NCI-H774 (cell line): ENCODE results near the gene ERBB4.
"Not testable (repeated sequence)": the region's sequence is repeated elsewhere in the genome, so short reads cannot be mapped to it uniquely, and the experiment has no call there.

ENCODE experiments used
- DNase-seq: peaks from one replicate; lab custom pipeline; 2025; lab: John Stamatoyannopoulos, UW

The ERBB4 gene

DNA sequence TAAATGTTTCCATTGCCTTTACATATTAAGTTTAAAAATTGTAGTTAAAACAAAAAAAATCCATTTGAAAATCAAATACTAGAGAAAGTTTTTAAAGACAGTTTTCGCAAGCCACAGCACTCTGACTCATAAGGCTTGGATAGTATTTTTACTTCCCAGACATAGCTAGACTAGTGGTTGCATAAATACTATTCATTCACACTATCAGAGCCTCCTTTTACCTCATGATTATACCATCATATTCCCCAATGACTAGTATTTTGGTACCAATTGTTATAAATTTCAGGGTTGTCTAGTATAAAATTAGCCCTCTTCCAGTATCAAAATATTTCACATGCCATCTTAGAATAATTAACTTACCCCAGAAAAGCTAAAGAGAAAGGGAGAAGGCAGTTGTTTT lies 393.5 kb downstream of the ERBB4 start:
- no peak for DNase-seq

DNA sequence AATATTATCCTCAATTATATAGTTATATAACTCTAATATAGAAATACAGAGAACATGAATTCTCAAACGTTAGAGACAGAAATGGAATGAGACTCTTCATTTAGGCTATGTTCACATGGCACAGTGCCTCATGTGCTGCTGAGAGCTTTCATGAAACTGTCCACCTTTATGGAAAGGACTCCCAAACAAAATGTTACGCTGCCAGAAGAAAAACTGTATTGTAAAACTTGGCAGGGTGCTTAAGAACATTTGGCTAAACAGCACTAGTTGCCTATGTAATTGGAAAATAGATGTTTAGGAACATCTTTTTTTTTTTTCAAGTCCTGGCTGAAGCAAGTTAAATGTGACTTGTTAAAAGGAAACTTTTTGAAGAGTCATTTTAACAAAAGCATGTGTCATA lies 396.0 kb downstream of the ERBB4 start:
- DNase-seq, result no peak

DNA sequence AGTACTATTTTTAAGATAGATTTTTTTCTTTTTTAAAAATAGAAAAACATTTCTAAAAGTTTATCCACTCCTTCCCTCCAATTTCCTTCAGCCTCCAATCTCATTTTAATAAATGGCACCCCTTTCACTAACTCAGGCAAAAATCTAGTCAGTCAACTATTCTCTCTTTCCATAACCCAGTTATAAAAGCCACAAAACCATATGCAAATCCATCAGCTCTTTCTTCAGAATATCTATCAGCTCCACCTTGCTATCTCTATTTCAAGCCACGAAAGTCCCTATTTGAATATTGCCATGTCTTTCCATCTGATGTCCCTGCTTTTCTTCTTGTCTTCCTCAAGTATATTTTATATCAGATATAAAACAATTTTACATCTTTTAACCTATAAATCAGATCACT lies 397.1 kb downstream of the ERBB4 start:
- no peak for DNase-seq

DNA sequence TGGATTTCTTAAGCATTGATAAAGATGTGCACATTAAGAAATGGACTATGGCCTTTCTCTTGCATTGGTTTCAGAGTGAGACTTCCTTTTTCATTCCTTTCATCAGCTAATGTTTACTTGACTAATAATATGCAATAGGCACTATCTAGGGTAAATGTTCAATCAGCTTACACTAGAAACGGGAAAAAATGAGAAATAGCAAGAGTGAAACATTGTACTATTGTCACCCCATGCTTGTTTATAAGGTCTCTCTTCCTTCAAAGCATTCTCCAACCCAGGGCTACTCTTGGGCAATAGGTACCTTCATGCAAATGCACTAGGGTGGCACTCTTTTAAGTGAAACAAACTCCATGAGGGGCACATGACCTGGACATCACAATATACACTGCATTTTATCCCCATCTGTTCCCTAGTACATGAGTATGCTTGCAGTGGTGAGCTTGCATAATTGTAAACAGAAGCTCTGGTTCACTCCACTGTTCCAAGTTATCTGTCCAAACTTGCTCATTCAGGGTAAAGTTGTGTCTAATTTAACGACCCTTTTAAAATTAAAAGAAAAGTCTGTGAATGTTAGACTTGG lies 402.3 kb downstream of the ERBB4 start:
- DNase-seq, result no peak

DNA sequence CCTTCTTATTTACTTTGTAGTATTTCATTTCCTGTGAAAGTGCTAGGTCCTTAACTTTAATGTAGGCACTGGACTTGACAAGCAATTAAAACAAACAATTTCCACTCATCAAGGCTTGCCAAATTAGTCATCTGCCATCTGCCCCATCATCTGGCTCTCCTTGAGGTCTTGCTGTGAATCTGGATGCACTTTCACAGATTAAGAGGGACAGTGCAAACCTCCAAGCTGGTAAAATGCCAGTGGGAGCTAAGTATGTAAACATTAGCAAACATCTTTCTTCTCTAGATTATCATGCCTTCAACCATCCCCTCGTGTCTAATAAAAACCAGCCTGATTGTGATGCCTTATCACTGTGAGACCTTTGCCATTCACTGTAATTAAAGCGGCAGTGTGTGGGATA lies 402.9 kb downstream of the ERBB4 start:
- DNase-seq, result peak; percentile 50

DNA sequence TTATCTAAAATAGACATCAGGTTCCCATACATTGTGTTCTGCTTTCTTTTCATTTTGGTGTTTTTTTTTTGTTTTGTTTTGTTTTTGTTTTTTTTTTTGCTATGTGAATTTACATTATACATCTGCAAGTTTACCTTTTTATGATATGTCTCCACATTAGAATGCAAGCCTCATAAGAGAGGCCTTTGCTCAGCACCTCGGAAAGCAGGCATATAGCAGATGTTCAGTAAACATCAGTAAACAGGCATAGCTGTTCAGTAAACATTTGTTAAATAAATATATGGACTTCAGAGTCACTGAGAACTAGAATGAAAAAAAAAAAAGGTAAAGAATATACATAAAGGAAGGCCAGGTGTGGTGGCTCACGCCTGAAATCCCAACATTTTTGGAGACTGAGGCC lies 405.3 kb downstream of the ERBB4 start:
- no peak for DNase-seq

DNA sequence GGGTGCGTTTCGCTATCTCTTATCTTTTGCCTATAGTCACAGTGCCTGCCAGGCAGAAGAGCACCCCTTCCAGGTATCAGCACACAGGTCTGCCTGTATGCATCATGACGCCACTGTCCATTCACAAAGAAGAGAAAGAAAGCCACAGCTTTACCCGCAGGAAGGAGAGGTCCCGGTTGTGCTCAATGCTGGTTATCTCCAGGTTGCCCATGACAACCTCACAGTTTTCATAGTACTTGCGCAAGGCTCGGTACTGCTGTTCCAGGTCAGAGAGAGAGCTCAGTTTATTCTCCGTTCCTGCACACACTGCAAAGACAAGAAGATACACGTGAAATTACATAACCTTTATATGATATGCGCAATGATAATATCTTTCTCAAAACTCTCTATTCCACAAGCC lies 414.0 kb downstream of the ERBB4 start:
- DNase-seq, result no peak

DNA sequence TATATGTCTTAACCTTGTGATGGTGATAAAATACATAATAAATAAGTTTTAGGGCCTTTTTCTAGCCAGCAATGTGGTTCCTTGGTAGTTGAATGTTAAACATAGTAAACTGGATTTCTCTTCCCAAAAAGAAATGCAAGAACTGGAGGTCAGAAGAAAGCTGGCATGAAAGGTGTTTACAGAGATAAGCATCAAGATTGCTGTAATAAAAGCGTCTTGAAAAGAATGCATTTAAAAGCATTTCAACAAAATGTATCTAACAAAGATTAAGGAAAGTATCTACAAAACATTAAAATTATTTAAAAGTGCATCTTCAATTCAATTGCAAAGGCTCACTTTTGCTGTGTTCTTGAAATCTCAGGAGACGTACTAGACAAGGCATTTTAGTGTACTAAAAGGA lies 419.0 kb downstream of the ERBB4 start:
- no peak for DNase-seq

DNA sequence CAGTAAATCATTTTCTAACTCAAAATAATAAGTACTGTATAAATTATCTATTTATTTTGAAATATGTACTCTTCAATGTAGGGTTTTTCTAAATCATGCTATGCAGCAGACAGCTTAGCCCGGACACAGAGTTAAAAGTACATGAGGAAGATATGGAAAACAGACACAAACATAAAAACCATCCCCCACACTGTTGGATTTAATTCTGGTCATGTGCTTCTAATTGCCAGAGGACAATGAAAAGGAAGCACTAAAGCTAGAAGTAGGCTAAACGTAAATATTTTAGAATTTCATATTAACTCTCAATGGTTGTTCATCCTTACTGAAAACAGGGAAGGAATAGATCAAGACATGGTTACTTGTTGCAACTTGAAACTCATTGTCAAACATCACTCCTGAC lies 420.7 kb downstream of the ERBB4 start:
- no peak for DNase-seq

DNA sequence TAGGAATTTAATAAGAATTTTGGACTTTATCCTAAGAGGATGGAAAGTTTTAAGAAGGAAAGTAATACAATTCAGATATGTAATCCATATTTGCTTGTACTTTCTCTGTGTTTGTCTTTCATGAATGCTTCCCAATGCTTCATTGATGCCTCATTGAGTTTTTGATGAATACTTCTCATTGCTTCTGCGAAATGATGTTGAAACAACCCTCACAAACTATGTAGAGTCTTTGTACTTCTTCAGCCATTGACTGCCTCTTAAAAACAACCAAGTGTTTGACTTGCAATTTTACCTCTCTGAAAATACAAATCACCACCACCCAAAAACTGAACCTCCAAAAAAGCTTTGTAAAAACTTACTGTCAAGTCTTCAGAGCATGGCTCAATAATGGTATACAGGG lies 424.1 kb downstream of the ERBB4 start:
- no peak for DNase-seq

DNA sequence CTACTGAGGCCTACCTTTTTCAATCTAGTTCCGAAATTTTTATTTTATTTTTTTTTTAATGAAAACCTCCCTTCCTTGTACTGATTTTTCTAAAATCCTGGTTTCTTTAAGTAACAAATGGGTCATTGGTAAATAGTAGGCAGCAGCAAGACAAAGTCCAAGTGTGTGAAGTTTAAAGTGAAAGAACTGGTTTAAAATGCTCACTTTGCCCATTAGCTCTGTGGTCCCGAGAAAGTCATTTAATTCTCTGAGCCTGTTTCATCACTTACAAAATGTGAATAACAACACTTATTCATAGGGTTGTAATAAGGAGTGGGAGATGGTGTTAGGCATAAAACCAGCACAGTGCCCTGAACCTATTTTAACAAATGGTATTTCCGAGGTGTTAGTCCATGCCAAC lies 426.2 kb downstream of the ERBB4 start:
- DNase-seq, result no peak

DNA sequence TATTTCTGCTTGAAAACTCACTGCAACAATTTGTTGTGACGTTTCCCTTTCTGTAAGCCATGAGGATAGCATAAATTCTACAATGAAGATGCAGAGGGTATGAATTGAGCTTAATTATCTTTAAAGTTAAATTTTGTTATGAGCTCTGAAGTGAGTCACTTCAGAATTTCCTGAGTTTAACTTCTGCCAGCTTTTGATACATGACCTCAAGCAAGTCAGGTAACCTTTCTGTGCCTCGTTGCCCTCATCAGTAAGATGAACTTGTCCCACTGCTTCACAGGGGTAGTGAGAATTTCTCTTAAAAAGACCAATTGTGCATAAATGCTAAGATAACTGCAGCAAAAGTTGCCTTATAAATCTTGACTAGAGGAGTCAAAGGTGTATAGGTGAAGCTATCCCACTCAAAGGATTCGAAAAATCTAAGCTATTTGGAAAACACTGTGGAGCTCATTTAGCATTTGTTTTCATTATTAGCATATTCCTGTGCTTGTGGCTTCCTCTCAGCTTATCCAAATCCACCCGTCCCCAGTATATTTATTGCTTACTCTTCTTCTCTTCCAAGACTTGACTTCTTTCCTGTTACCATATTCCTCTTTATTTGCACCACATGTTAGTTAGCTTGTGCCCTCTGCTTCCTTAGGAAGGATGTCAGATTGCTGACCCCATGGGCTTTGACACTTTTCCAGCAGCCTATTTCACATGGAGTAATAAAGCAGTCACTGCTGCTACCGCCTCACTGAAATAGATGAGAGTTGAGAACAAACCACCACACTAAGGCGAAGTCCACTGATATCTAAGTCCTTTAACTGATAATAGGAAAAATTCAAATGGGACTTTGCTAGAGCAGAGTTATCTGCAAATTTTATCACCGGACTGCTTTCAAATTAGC lies 428.6 kb downstream of the ERBB4 start:
- no peak for DNase-seq

DNA sequence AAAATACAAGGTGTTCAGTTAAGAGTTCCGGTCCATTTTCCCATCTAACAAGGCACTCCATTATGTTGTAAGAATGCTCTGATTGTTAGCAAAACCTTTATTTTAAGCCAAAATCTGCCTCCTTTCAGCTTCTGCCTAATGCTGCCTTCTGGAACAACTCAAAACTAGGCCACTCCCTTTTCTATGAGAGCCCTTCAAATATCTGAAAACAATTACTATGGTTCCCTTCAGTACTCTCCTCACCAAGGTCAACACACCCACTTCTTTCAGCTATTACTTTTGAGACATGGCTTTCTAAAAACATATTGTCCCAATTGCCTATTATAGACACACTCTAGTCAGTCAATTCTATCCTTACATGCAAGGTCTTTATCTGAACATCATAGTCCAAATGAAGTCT lies 429.4 kb downstream of the ERBB4 start:
- DNase-seq, result no peak

DNA sequence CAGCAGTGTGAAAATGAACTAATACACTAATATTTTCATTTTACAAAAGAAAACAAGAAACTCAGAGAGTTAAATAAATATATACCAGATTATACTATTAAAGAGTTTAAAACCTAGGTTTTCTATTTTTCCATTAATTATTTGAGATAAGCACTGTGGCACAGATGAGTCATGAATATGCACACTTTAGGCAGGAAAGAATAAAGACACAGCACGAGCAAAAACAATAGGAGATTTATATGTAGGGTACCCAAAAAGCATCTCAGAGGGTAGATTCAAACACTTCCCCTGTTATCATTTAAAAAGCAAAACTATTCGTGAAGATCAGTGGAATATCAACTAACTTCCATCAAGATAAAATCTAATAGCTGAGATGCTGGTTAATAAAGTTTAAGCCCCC lies 430.6 kb downstream of the ERBB4 start:
- no peak for DNase-seq

DNA sequence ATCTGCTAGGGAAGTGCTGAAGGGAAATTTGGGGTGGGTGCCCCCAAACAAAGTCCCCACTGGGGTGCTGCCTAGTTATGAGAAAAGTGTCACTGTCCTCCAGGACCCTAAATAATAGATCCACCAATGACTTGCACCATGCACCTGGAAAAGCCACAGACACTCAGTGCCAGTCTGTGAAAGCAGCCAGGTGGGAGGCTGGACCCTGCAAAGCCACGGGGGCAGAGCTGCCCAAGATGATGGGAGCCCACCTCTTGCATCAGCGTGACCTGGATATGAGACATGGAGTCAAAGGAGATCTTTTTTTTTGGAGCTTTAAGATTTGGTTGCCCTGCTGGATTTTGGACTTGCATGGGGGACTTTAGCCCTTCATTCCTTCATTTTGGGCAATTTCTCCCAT lies 431.6 kb downstream of the ERBB4 start:
- no peak for DNase-seq

DNA sequence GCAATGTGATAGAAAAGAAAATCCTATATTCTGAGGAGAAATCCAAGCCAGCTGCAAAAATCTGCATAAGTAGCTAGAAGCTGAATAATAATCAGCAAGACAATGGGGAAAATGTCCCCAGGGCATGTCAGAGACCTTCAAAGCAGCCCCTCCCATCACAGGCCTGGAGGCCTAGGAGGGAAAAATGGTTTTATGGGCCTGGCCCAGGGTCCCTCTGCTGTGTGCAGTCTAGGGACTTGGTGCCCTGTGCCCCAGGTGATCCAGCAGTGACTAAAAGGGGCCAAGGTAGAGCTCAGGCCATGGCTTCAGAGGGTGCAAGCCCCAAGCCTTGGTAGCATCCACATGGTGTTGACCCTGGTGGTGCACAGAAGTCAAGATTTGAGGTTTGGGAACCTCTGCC lies 432.1 kb downstream of the ERBB4 start:
- not testable (repeated sequence) for DNase-seq

DNA sequence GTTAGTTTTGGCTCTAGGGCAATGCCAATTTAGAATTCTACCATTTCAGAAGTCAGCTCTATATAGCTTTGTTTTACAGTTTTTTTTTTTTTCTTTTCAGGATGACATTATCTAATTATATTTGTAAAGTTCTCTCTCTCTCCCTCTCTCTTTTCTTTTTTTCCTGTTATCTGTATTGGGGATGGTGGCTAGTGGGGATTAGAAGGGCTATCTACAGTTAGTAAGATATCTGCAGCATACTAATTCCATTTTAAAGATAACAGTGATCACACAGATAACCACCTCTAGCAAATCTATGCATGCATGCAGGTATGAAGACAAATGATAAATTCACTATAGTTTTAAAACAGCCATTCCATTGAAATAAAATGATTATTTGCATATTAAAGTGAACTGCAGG lies 438.9 kb downstream of the ERBB4 start:
- DNase-seq, result no peak

DNA sequence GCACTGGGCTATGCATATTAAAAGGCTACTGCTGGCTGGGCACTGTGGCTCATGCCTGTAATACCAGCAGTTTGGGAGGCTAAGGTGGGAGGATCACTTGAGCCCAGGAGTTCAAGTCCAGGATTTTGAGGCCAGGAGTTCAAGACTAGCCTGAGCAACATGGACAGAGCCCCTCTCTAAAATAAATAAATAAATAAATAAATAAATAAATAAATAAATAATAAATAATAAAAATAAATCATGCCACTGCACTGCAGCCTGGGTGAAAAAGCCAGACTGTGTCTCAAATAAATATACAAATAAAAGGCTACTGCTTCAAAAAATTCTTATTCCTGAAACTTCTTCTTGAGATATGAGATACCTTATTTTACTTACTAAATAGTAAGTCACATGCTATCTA lies 439.6 kb downstream of the ERBB4 start:
- DNase-seq, result no peak

DNA sequence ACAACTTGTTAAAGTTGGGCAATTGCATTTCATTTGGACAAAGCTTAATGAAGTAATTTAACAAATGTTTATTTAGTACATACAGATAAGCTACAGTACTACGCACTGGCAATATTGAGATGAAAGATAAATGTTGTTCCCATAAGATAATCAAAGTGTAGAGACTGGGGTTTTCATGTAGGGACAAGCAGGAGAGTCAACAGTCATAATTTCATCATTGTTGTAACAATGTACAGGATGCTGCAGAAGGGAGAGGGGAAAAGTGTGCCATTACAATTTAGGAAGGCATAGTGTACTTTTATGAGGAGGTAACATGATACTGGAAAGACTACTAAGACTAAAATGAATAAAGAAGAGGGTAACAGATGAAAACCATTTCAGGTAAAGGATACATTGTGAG lies 441.6 kb downstream of the ERBB4 start:
- DNase-seq, result no peak

DNA sequence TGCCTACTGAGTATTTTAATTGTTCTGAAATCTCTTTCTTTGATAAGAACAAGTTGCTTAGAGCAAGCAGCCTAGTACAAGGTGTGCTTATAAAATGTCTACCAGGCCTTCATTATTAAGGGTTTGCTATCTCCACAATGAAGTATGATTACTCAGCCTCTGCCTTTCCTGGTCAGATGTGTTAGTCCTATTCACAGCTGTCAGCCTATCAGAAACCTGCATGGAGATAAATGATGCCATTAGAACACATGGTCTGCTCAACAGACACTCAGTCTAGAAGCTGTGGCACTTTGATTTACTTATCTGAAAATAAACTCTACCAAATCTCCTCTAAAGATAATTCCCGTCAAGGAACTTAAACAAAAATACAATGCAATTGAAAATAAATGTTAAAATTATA lies 448.7 kb downstream of the ERBB4 start:
- no peak for DNase-seq

DNA sequence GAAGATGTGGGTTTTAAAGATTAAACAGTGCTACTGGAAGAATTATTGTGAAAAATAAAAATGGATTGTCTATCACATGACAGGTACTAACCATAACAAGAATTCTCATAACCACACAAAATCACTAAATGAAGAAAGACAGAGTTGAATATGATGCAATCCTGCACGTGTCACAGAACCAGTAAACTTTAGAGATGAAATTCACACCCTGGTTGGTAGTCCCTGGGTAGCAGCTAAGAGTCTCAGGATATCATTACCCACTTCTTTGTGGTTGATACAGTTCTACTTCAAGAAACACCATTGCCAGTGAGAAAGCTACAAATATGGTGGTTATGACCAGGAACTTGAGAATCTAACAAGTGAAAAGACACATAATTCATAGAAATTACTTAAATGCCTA lies 450.2 kb downstream of the ERBB4 start:
- no peak for DNase-seq

DNA sequence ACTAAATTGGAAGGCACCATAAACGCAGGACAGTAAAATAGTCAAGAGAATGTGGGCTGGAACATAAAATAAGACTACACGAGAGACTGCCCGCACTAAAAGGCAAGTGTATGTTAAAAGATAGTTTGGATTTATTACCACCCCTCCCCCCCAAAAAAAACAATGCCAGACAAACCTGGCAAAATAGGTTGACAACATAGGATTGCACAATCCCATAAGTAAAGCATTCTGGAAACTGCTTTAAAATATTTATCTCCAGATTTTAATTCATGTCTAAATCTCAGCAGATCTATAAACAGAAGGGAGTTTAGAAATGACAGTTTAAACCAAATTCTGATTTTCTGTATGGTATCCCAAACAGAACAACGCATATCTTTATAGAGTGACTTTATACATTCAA lies 455.1 kb downstream of the ERBB4 start:
- no peak for DNase-seq

DNA sequence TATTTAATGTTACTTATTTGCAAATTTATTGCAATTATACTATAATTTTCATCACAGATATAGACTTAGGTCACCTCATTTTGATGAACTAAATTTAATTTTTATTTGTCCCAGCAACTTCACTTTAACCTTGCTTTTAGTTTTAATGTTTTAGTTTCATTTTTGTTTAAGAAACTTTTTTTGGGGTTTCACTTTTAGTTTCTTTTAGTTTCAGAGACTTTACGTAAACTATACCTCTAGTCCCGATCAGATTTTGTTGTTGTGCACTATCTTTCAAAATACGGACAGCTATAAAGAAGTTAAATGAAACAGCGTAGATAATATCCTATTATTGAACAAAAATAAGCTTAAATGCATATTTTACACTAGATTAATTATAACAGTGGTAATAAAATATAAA lies 460.5 kb downstream of the ERBB4 start:
- DNase-seq, result no peak

DNA sequence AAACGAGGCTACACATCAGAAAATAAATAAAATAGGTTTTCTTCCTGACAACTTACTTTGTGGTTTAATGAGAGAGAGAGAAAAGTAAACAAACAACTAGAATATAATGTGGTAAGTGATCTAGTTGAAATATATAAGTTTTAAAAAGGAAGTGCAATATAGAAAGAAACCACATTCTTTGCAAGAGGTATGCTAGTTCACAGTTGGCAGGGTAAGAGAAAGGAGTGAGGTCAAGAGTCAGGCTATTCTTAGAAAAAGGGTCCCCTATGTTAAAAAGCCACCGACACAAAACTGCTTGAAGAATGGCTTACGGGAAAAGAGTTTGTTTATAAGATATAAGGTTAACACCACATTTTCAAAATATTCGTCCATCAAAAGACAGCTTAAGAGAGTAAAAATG lies 462.1 kb downstream of the ERBB4 start:
- no peak for DNase-seq
